ENCODE data around the gene CCSER2. TPM values are rescaled to one million over a fixed set of nuclear protein-coding genes. Genes with fewer than 3 reads are reported as not detected.

Gene CCSER2
- total and polyA plus RNA-seq, 4 donors: 9.4 to 83.5 (median 32.5) TPM

- ATAC-seq (ENCODE audit: insufficient read depth, low FRiP score) (no peak), DNase-seq (no peak)
- Histone ChIP-seq H3K27me3 (ENCODE audit: control insufficient read depth in 3 of 3, insufficient read depth in 3 of 3, low read length in 2 of 3) (peaks cover 0 to 6% (median 0%) of the 10 kb centered on the region in 3 donors), H3K9me3 (ENCODE audit: control insufficient read depth in 4 of 4, insufficient read depth in 3 of 4, low read length in 3 of 4) (peaks cover 0 to 2% (median 0%) of the 10 kb centered on the region in 4 donors), H3K9ac (ENCODE audit: insufficient read depth in 1 of 2, low read length in 2 of 2) (no peak overlapping the region), H3K36me3 (ENCODE audit: control insufficient read depth in 4 of 4, insufficient read depth in 4 of 4, low read length in 4 of 4) (no peaks in the 10 kb centered on the region), H3K27ac (ENCODE audit: low read depth in 1 of 2, low read length in 1 of 2) (no peak overlapping the region), H3K4me1 (ENCODE audit: control insufficient read depth in 5 of 5, insufficient read depth in 5 of 5, low read length in 5 of 5) (peaks cover 0 to 5% (median 0%) of the 10 kb centered on the region in 5 donors), H3K4me3 (no peak overlapping the region)
- no peak for TF ChIP-seq CTCF (IDR thresholded peaks at IDR 0.05; ENCODE audit: control extremely low read depth, extremely low read depth)
- 73 to 78% methylated on average over 3 of the region's 3 CpGs for WGBS, 2 donors
These were observed 210.8 kb downstream of the CCSER2 start for GRCh38 chr10:84539216-84539615.

DNA sequence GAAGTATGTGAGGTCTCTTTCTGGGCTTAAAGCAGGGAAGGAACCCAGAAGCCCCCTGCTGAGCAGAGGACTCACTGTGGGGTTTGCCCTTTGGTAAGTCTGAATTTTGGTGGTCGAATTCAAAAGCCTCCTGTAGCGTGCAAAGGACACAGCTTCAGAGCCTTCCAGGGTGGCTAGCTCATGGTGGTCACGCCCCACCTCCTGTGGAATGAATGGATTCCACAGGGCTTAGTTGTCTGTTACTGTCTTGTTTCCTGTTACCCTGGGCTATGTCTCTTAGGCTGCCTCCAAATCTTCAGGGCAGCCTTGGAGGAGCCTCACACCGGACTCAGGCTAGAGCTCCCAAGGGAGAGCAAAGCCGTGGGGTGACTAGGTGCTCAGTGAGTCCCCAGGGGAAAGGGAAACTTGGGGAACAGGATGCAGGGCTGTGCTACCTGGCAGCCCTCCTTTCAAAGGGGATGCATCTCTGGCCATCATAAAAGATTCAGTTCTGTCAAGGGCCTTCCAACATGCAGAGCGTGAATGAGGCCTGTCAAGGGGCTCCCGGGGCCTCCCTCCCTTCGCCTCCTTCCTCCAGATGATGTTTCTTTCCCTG is 211.7 kb downstream of the CCSER2 start:
- Histone ChIP-seq H3K9me3 (ENCODE audit: control insufficient read depth in 4 of 4, insufficient read depth in 3 of 4, low read length in 3 of 4) (peaks cover 0 to 2% (median 0%) of the 10 kb centered on the region in 4 donors), H3K4me3 (no peak overlapping the region), H3K9ac (ENCODE audit: insufficient read depth in 1 of 2, low read length in 2 of 2) (no peak overlapping the region), H3K4me1 (ENCODE audit: control insufficient read depth in 5 of 5, insufficient read depth in 5 of 5, low read length in 5 of 5) (peaks cover 0 to 5% (median 0%) of the 10 kb centered on the region in 5 donors), H3K36me3 (ENCODE audit: control insufficient read depth in 4 of 4, insufficient read depth in 4 of 4, low read length in 4 of 4) (no peaks in the 10 kb centered on the region), H3K27ac (ENCODE audit: low read depth in 1 of 2, low read length in 1 of 2) (no peak overlapping the region), H3K27me3 (ENCODE audit: control insufficient read depth in 3 of 3, insufficient read depth in 3 of 3, low read length in 2 of 3) (peaks cover 0 to 6% (median 0%) of the 10 kb centered on the region in 3 donors)
- DNase-seq (no peak), ATAC-seq (ENCODE audit: insufficient read depth, low FRiP score) (no peak)
- WGBS, 2 donors: 32 to 44% methylated on average over 8 of the region's 8 CpGs
- TF ChIP-seq CTCF (IDR thresholded peaks at IDR 0.05; ENCODE audit: control extremely low read depth, extremely low read depth): no peak

- no peaks in the 10 kb centered on the region for H3K36me3 ChIP-seq (ENCODE audit: control insufficient read depth in 4 of 4, insufficient read depth in 4 of 4, low read length in 4 of 4)
- DNase-seq (peak; percentile 41 to 53 (median 43)), ATAC-seq (ENCODE audit: insufficient read depth, low FRiP score) (peak; percentile 60)
- no peak overlapping the region for H3K27ac ChIP-seq (ENCODE audit: low read depth in 1 of 2, low read length in 1 of 2)
- H3K4me3 ChIP-seq: no peak overlapping the region
- peak; percentile 38 for TF ChIP-seq CTCF (IDR thresholded peaks at IDR 0.05; ENCODE audit: control extremely low read depth, extremely low read depth)
- H3K27me3 ChIP-seq (ENCODE audit: control insufficient read depth in 3 of 3, insufficient read depth in 3 of 3, low read length in 2 of 3): peaks cover 0 to 6% (median 0%) of the 10 kb centered on the region in 3 donors
- 4 to 5% methylated on average over 48 to 51 of the region's 51 CpGs for WGBS, 2 donors
- peaks cover 0 to 2% (median 0%) of the 10 kb centered on the region in 4 donors for H3K9me3 ChIP-seq (ENCODE audit: control insufficient read depth in 4 of 4, insufficient read depth in 3 of 4, low read length in 3 of 4)
- H3K9ac ChIP-seq (ENCODE audit: insufficient read depth in 1 of 2, low read length in 2 of 2): no peak overlapping the region
- H3K4me1 ChIP-seq (ENCODE audit: control insufficient read depth in 5 of 5, insufficient read depth in 5 of 5, low read length in 5 of 5): peaks cover 0 to 5% (median 0%) of the 10 kb centered on the region in 5 donors
These were observed 212.4 kb downstream of the CCSER2 start for GRCh38 chr10:84540617-84541288.
